Astrocyte (in vitro differentiated cells and primary cell): Measurements from ENCODE around the gene DSCAM. TPM values are rescaled to one million over a fixed set of nuclear protein-coding genes. Genes with fewer than 3 reads are reported as not detected.

Source experiments
- DNase-seq: peaks from one replicate; pipeline ENCODE4 v3.0.0-alpha.2; 2010; ENCODE audit warnings: low read depth
- FAIRE-seq: peaks from 2 replicates; lab custom pipeline; 2011; peaks lifted over from hg19 to GRCh38; lab: Jason Lieb, UNC
- H2AFZ ChIP-seq: 2 replicates; pipeline ENCODE4 v1.6.0; 2012; ENCODE audit warnings: low read depth, low read length, inconsistent platforms
- H3K27ac ChIP-seq: 2 replicates; pipeline ENCODE4 v1.5.1; 2011; ENCODE audit warnings: low read depth, low read length, inconsistent platforms
- H3K27me3 ChIP-seq: 2 replicates; pipeline ENCODE4 v1.6.0; 2011; ENCODE audit warnings: low read length, inconsistent platforms; ENCODE audit not compliant: insufficient read depth
- H3K36me3 ChIP-seq: 2 replicates; pipeline ENCODE4 v1.5.1; 2011; ENCODE audit warnings: low read length, inconsistent platforms; ENCODE audit not compliant: insufficient read depth
- H3K4me1 ChIP-seq: 2 replicates; pipeline ENCODE4 v1.5.1; 2011; ENCODE audit warnings: low read length, inconsistent platforms; ENCODE audit not compliant: insufficient read depth
- H3K4me2 ChIP-seq: 2 replicates; pipeline ENCODE4 v1.6.0; 2012; ENCODE audit warnings: low read length, inconsistent platforms
- H3K4me3 ChIP-seq: 2 replicates; pipeline ENCODE4 v1.5.1; 2011; ENCODE audit warnings: low read depth, mild to moderate bottlenecking, low read length, inconsistent platforms; ENCODE audit not compliant: insufficient read depth
- H3K79me2 ChIP-seq: 2 replicates; pipeline ENCODE4 v1.6.0; 2012; ENCODE audit warnings: mild to moderate bottlenecking, low read length, inconsistent platforms; ENCODE audit not compliant: insufficient read depth
- H3K9ac ChIP-seq: 2 replicates; pipeline ENCODE4 v1.6.0; 2012; ENCODE audit warnings: mild to moderate bottlenecking, low read length, inconsistent platforms
- H3K9me3 ChIP-seq: 2 replicates; pipeline ENCODE4 v1.5.1; 2012; ENCODE audit warnings: low read depth, mild to moderate bottlenecking, low read length, inconsistent platforms; ENCODE audit not compliant: insufficient read depth
- H4K20me1 ChIP-seq: 2 replicates; pipeline ENCODE4 v1.6.0; 2012; ENCODE audit warnings: low read length, inconsistent platforms; ENCODE audit not compliant: insufficient read depth
- H3K27ac Mint-ChIP-seq: one replicate; pipeline ENCODE4 v1.8.0; 2021; ENCODE audit warnings: mild to moderate bottlenecking, mixed read lengths; ENCODE audit not compliant: unreplicated experiment
- H3K27me3 Mint-ChIP-seq: one replicate; pipeline ENCODE4 v1.8.0; 2021; ENCODE audit warnings: low read depth, mixed read lengths; ENCODE audit not compliant: unreplicated experiment
- H3K36me3 Mint-ChIP-seq: one replicate; pipeline ENCODE4 v1.8.0; 2021; ENCODE audit warnings: low read depth, mixed read lengths; ENCODE audit not compliant: unreplicated experiment
- H3K4me1 Mint-ChIP-seq: one replicate; pipeline ENCODE4 v1.8.0; 2021; ENCODE audit warnings: low read depth, mixed read lengths; ENCODE audit not compliant: unreplicated experiment
- H3K4me3 Mint-ChIP-seq: one replicate; pipeline ENCODE4 v1.8.0; 2021; ENCODE audit warnings: mild to moderate bottlenecking, moderate library complexity, mixed read lengths; ENCODE audit not compliant: unreplicated experiment
- H3K9me3 Mint-ChIP-seq: one replicate; pipeline ENCODE4 v1.8.0; 2021; ENCODE audit warnings: mild to moderate bottlenecking, mixed read lengths; ENCODE audit not compliant: unreplicated experiment
- CTCF ChIP-seq: IDR thresholded peaks from 2 replicates; pipeline ENCODE4 v1.5.1; 2011; ENCODE audit warnings: low read depth, mild to moderate bottlenecking, inconsistent platforms, low read length, moderate library complexity; ENCODE audit not compliant: insufficient read depth
- EZH2 ChIP-seq: IDR thresholded peaks from 2 replicates; pipeline ENCODE4 v1.6.1; 2012; ENCODE audit warnings: mild to moderate bottlenecking, low read length, inconsistent platforms; ENCODE audit not compliant: insufficient read depth
- total RNA-seq: library from RNA; stranded (reverse); gene quantifications from 2 replicates; pipeline ENCODE4 v1.2.1, GENCODE V29; 2021

Gene DSCAM
- total RNA-seq, 1 donor from 2014 or later = 0.18 TPM

- Histone ChIP-seq H3K9ac (no peak overlapping the region), H4K20me1 (no peaks in the 10 kb centered on the region), H3K79me2 (no peaks in the 10 kb centered on the region), H3K27me3 (no peaks in the 10 kb centered on the region), H3K4me1 (no peaks in the 10 kb centered on the region), H3K27ac (no peak overlapping the region), H3K36me3 (no peaks in the 10 kb centered on the region), H3K4me3 (no peak overlapping the region), H3K9me3 (no peaks in the 10 kb centered on the region), H3K4me2 (no peak overlapping the region), H2AFZ (no peak overlapping the region)
- DNase-seq (no peak), FAIRE-seq (no peak)
- no peaks in the 10 kb centered on the region for H3K4me1 Mint-ChIP-seq
- H3K9me3 Mint-ChIP-seq = peaks cover 2% of the 10 kb centered on the region
- H3K4me3 Mint-ChIP-seq = no peak overlapping the region
- no peak overlapping the region for H3K27ac Mint-ChIP-seq
- TF ChIP-seq EZH2 (no peak), CTCF (no peak)
- no peaks in the 10 kb centered on the region for H3K36me3 Mint-ChIP-seq
- H3K27me3 Mint-ChIP-seq = no peaks in the 10 kb centered on the region
These were observed 293.2 kb downstream of the DSCAM start for GRCh38 chr21:40553781-40554180.

- no peak overlapping the region for H3K27ac Mint-ChIP-seq
These were observed 298.9 kb downstream of the DSCAM start for GRCh38 chr21:40547906-40548513.

More at GRCh38 chr21:40547906-40548513, 298.9 kb downstream of the DSCAM start:
- H3K36me3 Mint-ChIP-seq = no peaks in the 10 kb centered on the region
- Histone ChIP-seq H3K4me3 (no peak overlapping the region), H3K27ac (no peak overlapping the region), H3K27me3 (no peaks in the 10 kb centered on the region), H3K9ac (no peak overlapping the region), H4K20me1 (no peaks in the 10 kb centered on the region), H3K79me2 (no peaks in the 10 kb centered on the region), H3K4me1 (no peaks in the 10 kb centered on the region), H2AFZ (no peak overlapping the region), H3K4me2 (no peak overlapping the region), H3K9me3 (no peaks in the 10 kb centered on the region), H3K36me3 (no peaks in the 10 kb centered on the region)
- no peak for DNase-seq
- H3K4me3 Mint-ChIP-seq = no peak overlapping the region
- no peak for FAIRE-seq
- H3K9me3 Mint-ChIP-seq = no peaks in the 10 kb centered on the region
- H3K4me1 Mint-ChIP-seq = no peaks in the 10 kb centered on the region
- no peak for TF ChIP-seq EZH2
- no peak for TF ChIP-seq CTCF
- no peaks in the 10 kb centered on the region for H3K27me3 Mint-ChIP-seq
